ENCODE data around the gene TWSG1. TPM values are rescaled to one million over a fixed set of nuclear protein-coding genes. Genes with fewer than 3 reads are reported as not detected.
"Not testable (repeated sequence)": the region's sequence is repeated elsewhere in the genome, so short reads cannot be mapped to it uniquely, and the experiment has no call there.

Gene TWSG1
- total and polyA plus RNA-seq, 2 donors, result 7.8 to 10.6 TPM

GRCh38 chr18:9446839-9447238 is 112.3 kb downstream of the TWSG1 start:
- no peak for DNase-seq (ENCODE audit: low read depth in 6 of 9, low spot score in 9 of 9)
- 96% methylated on average over 5 of the region's 5 CpGs for WGBS
- H3K4me1 ChIP-seq (ENCODE audit: control insufficient read depth in 2 of 2, insufficient read depth in 2 of 2, low read length in 2 of 2), result no peaks in the 10 kb centered on the region
- H3K4me3 ChIP-seq (ENCODE audit: low read length in 2 of 2), result no peak overlapping the region
- H3K36me3 ChIP-seq (ENCODE audit: control insufficient read depth in 2 of 2, insufficient read depth in 2 of 2, low read length in 1 of 2), result no peaks in the 10 kb centered on the region
- no peaks in the 10 kb centered on the region for H3K27me3 ChIP-seq (ENCODE audit: control insufficient read depth in 2 of 2, insufficient read depth in 1 of 2, low read length in 1 of 2)
- H3K27ac ChIP-seq (ENCODE audit: low read depth in 1 of 2, low read length in 1 of 2), result no peak overlapping the region
- peaks cover 0 to 16% of the 10 kb centered on the region in 2 donors for H3K9me3 ChIP-seq (ENCODE audit: control insufficient read depth in 2 of 2, insufficient read depth in 1 of 2, low read length in 1 of 2)

- H3K36me3 ChIP-seq (ENCODE audit: control insufficient read depth in 2 of 2, insufficient read depth in 2 of 2, low read length in 1 of 2), result no peaks in the 10 kb centered on the region
- no peak overlapping the region for H3K4me3 ChIP-seq (ENCODE audit: low read length in 2 of 2)
- H3K4me1 ChIP-seq (ENCODE audit: control insufficient read depth in 2 of 2, insufficient read depth in 2 of 2, low read length in 2 of 2), result no peaks in the 10 kb centered on the region
- H3K27me3 ChIP-seq (ENCODE audit: control insufficient read depth in 2 of 2, insufficient read depth in 1 of 2, low read length in 1 of 2), result no peaks in the 10 kb centered on the region
- WGBS, result over 99% methylated on average over 7 of the region's 7 CpGs
- H3K27ac ChIP-seq (ENCODE audit: low read depth in 1 of 2, low read length in 1 of 2), result no peak overlapping the region
- H3K9me3 ChIP-seq (ENCODE audit: control insufficient read depth in 2 of 2, insufficient read depth in 1 of 2, low read length in 1 of 2), result peaks cover 0 to 16% of the 10 kb centered on the region in 2 donors
- no peak for DNase-seq (ENCODE audit: low read depth in 6 of 9, low spot score in 9 of 9)
These were observed 112.8 kb downstream of the TWSG1 start for GRCh38 chr18:9447334-9447733.

GRCh38 chr18:9449600-9450414 is 115.2 kb downstream of the TWSG1 start:
- Histone ChIP-seq H3K27me3 (ENCODE audit: control insufficient read depth in 2 of 2, insufficient read depth in 1 of 2, low read length in 1 of 2) (no peaks in the 10 kb centered on the region), H3K27ac (ENCODE audit: low read depth in 1 of 2, low read length in 1 of 2) (no peak overlapping the region), H3K36me3 (ENCODE audit: control insufficient read depth in 2 of 2, insufficient read depth in 2 of 2, low read length in 1 of 2) (no peaks in the 10 kb centered on the region), H3K4me1 (ENCODE audit: control insufficient read depth in 2 of 2, insufficient read depth in 2 of 2, low read length in 2 of 2) (peaks cover 0 to 4% of the 10 kb centered on the region in 2 donors), H3K4me3 (ENCODE audit: low read length in 2 of 2) (no peak overlapping the region), H3K9me3 (ENCODE audit: control insufficient read depth in 2 of 2, insufficient read depth in 1 of 2, low read length in 1 of 2) (peaks cover 0 to 16% of the 10 kb centered on the region in 2 donors)
- no peak for DNase-seq (ENCODE audit: low read depth in 6 of 9, low spot score in 9 of 9)
- 85% methylated on average over 12 of the region's 12 CpGs for WGBS

- 97% methylated on average over 7 of the region's 7 CpGs for WGBS
- peaks cover 0 to 16% of the 10 kb centered on the region in 2 donors for H3K9me3 ChIP-seq (ENCODE audit: control insufficient read depth in 2 of 2, insufficient read depth in 1 of 2, low read length in 1 of 2)
- H3K27me3 ChIP-seq (ENCODE audit: control insufficient read depth in 2 of 2, insufficient read depth in 1 of 2, low read length in 1 of 2); DNase-seq (ENCODE audit: low read depth in 6 of 9, low spot score in 9 of 9); H3K36me3 ChIP-seq (ENCODE audit: control insufficient read depth in 2 of 2, insufficient read depth in 2 of 2, low read length in 1 of 2); H3K27ac ChIP-seq (ENCODE audit: low read depth in 1 of 2, low read length in 1 of 2); H3K4me1 ChIP-seq (ENCODE audit: control insufficient read depth in 2 of 2, insufficient read depth in 2 of 2, low read length in 2 of 2); H3K4me3 ChIP-seq (ENCODE audit: low read length in 2 of 2): not testable (repeated sequence)
These were observed 116.3 kb downstream of the TWSG1 start for GRCh38 chr18:9450920-9451319.

Other genes starting within 250 kb of the TWSG1 start
- gene NDUFV2, start 232.1 kb upstream of the TWSG1 start, total RNA-seq, result 168 TPM
- 212 TPM for gene NDUFV2, start 232.1 kb upstream of the TWSG1 start, polyA plus RNA-seq
- gene ANKRD12, start 198.0 kb upstream of the TWSG1 start, total RNA-seq, result 57.9 TPM
- gene ANKRD12, start 198.0 kb upstream of the TWSG1 start, polyA plus RNA-seq, result 13.0 TPM
- 36.8 TPM for gene RALBP1, start 140.7 kb downstream of the TWSG1 start, total RNA-seq
- 29.7 TPM for gene RALBP1, start 140.7 kb downstream of the TWSG1 start, polyA plus RNA-seq

All from thymus (tissue), 11 donors.